OCI-LY7 (cell line): ENCODE results near the gene SRSF9.

Experiments used
- EZH2phosphoT487 ChIP-seq: fragments of 200-600 bp; sonication (generic); IDR thresholded peaks from 2 replicates; pipeline ENCODE4 v1.6.1; 2018; ENCODE audit warnings: low read depth, borderline replicate concordance, mild to moderate bottlenecking, mixed run types, antibody characterized with exemption, low read length, moderate library complexity, mixed read lengths
- TF ChIP-seq, protein P1 (sequence below): fragments of 200-600 bp; sonication (generic); conservative IDR thresholded peaks from 2 replicates; pipeline ENCODE4 v1.5.1; 2014; ENCODE audit warnings: mild to moderate bottlenecking, antibody characterized with exemption, low read length, moderate library complexity, mixed read lengths

DNA sequence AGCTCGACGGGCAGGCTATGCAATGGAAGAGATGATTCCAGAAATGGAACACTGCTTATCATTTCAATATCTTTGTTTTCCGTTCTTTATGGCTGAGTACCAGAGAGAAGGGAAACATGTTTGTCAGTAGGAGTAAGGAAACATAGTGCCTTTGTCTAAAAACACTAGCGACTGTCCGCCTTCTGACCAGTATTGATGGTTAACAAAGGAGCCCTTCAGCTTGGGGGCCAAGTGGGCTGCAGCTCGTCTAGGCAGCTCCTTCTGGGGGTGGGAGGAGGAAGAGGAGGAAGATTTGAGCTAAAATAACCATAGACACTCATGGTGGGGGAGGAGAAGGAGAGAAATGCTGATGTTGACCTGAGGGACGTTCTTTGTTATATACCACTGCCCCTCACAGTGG, 44.5 kb upstream of the SRSF9 start:
- TF ChIP-seq, protein P1, sequence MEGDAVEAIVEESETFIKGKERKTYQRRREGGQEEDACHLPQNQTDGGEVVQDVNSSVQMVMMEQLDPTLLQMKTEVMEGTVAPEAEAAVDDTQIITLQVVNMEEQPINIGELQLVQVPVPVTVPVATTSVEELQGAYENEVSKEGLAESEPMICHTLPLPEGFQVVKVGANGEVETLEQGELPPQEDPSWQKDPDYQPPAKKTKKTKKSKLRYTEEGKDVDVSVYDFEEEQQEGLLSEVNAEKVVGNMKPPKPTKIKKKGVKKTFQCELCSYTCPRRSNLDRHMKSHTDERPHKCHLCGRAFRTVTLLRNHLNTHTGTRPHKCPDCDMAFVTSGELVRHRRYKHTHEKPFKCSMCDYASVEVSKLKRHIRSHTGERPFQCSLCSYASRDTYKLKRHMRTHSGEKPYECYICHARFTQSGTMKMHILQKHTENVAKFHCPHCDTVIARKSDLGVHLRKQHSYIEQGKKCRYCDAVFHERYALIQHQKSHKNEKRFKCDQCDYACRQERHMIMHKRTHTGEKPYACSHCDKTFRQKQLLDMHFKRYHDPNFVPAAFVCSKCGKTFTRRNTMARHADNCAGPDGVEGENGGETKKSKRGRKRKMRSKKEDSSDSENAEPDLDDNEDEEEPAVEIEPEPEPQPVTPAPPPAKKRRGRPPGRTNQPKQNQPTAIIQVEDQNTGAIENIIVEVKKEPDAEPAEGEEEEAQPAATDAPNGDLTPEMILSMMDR: no peak
- TF ChIP-seq EZH2phosphoT487: no peak
